Activated CD4-positive, alpha-beta T cell treated with anti-CD3 and anti-CD28 coated beads for 4 hours (primary cell): ENCODE data around the gene OLFM4.

Source experiments
- DNase-seq, 2 donors: peaks; one replicate each; pipeline ENCODE4 v3.0.0-alpha.2; 2020

OLFM4 gene

GRCh38 chr13:53068585-53069520, 40.2 kb downstream of the OLFM4 start:
- DNase-seq, result no peak

GRCh38 chr13:53069800-53070199, 41.2 kb downstream of the OLFM4 start:
- no peak for DNase-seq

GRCh38 chr13:53073711-53074110, 45.1 kb downstream of the OLFM4 start:
- DNase-seq, result no peak

GRCh38 chr13:53074114-53074513, 45.5 kb downstream of the OLFM4 start:
- DNase-seq, result no peak

- no peak for DNase-seq
Measured at GRCh38 chr13:53075356-53076041, 46.9 kb downstream of the OLFM4 start.

- no peak for DNase-seq
Measured at GRCh38 chr13:53079691-53080090, 51.1 kb downstream of the OLFM4 start.

GRCh38 chr13:53088871-53089270, 60.3 kb downstream of the OLFM4 start:
- DNase-seq, result no peak

GRCh38 chr13:53089951-53090350, 61.3 kb downstream of the OLFM4 start:
- no peak for DNase-seq

- no peak for DNase-seq
Measured at GRCh38 chr13:53090461-53090860, 61.8 kb downstream of the OLFM4 start.

GRCh38 chr13:53092931-53093330, 64.3 kb downstream of the OLFM4 start:
- no peak for DNase-seq

GRCh38 chr13:53098455-53098854, 69.8 kb downstream of the OLFM4 start:
- DNase-seq, result no peak

GRCh38 chr13:53100394-53101063, 71.9 kb downstream of the OLFM4 start:
- no peak for DNase-seq
